NCI-H1436 (cell line): Measurements from ENCODE around the gene SLCO1A2.
"Not testable (repeated sequence)": the region's sequence is repeated elsewhere in the genome, so short reads cannot be mapped to it uniquely, and the experiment has no call there.

Source experiments
- DNase-seq: peaks from one replicate; lab custom pipeline; 2025; lab: John Stamatoyannopoulos, UW

The SLCO1A2 gene, protein sequence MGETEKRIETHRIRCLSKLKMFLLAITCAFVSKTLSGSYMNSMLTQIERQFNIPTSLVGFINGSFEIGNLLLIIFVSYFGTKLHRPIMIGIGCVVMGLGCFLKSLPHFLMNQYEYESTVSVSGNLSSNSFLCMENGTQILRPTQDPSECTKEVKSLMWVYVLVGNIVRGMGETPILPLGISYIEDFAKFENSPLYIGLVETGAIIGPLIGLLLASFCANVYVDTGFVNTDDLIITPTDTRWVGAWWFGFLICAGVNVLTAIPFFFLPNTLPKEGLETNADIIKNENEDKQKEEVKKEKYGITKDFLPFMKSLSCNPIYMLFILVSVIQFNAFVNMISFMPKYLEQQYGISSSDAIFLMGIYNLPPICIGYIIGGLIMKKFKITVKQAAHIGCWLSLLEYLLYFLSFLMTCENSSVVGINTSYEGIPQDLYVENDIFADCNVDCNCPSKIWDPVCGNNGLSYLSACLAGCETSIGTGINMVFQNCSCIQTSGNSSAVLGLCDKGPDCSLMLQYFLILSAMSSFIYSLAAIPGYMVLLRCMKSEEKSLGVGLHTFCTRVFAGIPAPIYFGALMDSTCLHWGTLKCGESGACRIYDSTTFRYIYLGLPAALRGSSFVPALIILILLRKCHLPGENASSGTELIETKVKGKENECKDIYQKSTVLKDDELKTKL

DNA sequence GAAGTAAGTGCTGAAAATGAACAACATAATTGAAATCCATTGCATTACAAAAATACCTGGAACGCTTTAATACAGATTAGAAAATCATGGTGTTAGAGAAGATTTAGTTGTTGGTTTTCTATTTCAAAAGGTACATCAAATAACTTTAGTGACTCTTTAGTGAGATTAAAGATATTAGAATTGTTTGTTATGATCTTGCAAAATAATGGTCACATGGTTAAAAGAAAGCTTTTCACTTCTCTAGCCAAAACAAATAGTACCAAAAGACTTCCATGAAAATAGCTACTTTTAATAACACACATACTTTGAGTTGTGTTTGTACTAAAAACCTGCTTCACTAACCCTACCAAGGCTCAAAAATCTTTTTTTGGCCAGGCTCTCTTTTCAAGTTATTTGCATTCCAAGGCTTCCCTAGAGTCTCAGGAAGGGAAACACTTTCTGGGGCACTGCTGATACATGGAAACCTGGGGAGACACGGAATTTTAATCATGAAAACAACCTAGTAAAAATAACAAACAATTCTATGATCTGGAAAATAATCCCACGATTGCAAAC, at the start of gene SLCO1A2:
Gene SLCO1A2, minus strand, starts transcription at position 147 of the 555 bp plus-strand sequence. CDS start 270 bp downstream, outside the sequence.
- DNase-seq = no peak

DNA sequence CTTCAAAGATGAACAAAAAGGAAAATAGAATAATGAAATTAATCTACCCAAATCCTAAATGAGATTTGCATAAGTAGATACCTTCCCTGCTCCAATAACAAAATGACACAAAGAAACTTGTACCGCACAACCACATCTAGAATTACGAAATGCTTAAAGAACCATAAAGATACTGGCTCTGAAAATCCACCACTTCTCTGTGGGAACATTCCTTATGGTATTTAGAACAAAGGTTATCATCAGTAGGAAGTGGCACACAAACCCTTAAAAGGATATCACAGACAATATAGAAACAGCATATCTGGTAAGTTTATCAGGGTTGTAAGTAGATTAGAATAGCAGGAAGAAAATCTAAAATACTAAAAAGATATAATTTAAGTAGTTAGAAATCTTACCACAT, 49.5 kb upstream of the SLCO1A2 start:
- DNase-seq = no peak

DNA sequence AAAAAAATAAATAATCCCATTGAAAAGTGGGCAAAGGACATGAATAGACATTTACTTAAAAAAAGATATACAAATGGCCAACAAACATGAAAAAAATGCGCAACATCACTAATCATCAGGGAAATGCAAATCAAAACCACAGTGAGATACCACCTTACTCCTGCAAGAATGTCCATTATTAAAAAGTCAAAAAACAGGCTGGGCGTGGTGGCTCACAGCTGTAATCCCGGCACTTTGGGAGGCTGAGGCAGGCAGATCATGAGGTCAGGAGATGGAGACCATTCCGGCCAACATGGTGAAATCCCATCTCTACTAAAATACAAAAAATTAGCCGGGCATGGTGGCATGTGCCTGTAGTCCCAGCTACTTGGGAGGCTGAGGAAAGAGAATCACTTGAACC, 46.6 kb upstream of the SLCO1A2 start:
- not testable (repeated sequence) for DNase-seq

DNA sequence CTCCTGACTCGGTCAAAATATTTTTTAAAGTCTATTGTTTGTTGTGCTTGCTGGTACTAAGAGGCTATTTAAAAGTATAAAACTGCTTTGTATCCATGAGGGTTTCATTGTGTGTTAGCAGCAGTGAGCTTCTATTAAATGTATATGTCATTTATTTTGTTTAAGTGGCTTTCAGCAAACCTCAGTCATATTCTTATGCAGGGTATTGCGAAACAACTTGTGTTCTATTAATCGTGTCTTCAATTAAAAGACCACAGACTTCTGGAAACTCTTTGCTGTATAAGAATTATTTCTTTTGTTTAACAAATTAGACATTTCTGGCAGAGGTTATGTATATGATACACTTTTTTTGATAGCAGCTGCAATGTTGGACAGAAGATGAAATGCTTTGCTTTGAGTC, 44.5 kb upstream of the SLCO1A2 start:
- DNase-seq = no peak

DNA sequence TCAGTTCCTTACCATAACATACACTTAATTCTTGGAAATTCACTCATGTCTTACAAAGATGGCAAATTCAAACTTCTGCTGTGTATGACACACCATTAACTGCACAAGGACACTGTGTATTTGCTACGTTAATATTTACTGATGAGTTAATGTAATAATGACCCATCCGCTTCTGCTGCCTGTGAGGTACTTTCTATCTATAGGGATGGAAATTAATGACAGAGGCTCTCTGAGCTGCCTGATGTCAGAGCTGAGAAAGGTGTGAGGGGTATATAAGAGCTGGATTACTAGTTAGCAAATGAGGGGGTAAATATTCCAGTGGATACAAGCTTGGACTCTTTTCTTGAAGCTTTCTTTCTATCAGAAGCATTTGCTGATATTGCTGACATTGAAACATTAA, 37.9 kb upstream of the SLCO1A2 start, which contains the start of gene IAPP:
Gene IAPP, plus strand, starts transcription at position 301 of the 400 bp plus-strand sequence. CDS start 450 bp downstream, outside the sequence.
- no peak for DNase-seq

DNA sequence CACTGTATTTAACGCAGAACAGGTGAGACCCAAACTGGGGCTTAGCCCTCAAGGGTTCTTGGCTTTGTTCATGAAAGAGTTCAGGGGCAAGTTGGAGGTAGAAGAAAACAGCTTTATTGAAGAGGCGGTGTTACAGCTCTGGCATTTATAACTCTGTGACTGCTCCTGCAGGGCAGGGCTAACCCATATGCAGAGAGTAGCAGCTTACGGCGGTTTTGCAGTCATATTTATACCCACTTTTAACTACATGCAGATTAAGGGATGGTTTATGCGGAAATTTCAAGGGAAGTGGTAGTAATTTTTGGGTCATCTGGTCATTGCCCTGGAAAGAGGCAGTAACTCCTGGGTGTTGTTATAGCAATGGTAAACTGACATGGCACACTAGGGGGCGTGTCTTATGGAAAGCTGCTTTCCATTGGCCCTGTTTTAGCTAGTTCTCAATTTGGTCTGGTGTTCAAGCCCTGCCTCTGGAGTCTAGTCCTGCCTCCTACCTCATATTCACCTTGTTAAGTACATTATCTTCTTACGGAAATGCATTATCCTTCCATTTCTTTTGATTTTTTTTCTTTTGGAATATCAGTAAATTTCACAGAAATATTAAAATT, 36.2 kb upstream of the SLCO1A2 start:
- DNase-seq = no peak

DNA sequence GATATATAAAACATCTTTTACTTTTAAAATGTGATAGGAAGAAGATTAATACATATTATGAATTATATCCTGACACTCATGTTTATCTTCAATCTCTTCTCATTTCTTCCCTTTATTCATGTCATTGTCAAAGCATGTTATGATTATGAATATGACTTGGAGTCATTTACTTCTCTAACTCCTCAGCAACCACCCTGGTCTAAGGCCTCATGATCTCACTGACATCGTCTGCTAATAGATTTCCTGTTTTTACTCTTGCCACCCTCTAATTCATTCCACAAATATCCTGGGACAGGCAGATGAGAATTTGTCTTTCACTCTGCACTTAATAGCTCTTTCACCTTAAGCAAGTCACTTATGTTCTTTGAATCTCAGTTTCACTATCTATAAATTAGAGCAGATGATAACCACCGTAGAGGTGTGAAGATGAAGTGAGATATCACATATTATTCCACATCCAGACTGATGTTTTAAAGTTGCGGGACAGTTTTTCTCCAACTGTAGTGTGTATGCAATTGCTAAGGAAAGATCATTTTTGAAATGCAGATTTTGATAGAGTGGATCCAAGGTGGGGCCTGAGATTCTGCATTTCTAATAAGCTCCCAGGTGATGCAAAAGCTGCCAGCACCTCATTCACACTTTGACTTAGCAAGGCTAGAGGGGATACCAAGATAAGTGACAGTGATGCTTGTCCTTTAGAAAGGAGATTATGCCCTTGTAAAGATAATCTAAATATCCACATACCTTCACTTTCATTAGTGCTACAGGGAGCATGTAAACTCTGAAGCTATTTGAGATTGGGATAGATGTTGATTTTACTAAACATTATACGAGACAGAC, 34.6 kb upstream of the SLCO1A2 start:
- no peak for DNase-seq

DNA sequence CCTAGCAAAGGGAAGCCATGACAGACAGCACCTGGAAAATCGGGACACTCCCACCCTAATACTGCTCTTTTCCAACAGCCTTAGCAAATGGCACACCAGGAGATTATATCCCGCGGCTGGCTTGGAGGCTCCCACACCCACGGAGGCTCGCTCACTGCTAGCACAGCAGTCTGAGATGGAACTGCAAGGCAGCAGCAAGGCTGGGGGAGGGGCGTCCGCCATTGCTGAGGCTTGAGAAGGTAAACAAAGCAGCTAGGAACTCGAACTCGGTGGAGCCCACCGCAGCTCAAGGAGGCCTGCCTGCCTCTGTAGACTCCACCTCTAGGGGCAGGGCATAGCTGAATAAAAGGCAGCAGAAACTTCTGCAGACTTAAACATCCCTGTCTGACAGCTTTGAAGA, 25.9 kb upstream of the SLCO1A2 start:
- not testable (repeated sequence) for DNase-seq

DNA sequence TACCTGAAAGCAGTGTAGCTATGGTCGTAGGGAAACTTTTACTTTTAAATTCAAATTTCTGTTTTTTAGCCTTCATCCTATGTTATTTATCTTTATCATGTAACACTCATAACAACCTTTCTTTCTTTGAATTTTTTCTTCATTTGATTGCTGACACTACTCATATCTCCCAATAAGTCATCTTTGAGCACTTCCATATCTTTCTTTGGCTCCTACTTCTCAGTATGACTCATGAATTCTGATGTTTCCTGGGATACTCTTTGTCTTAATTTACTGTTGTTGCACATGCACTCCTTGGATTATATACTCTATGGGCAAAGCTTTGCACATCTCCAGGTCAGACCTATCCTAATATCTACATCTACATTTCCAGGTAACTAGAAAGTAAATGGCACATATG, 19.9 kb upstream of the SLCO1A2 start:
- DNase-seq = no peak

DNA sequence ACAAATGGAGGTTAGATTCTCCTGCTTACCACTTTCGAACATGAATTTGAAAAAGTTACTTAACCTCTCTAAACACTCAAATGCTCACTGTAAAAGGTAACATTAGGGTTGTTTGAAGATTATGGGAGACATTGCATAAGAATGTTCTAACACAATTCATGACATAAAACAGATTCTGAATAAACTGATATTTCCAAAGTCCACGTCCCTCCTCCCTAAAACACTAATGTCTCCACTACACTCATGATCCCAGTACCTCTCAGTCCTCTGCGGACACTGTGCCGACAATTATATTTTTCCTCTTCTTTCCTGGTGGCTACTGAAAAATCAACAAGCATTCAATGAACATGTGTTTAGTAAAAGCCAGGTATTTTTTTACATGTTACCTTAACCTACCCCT, 19.2 kb upstream of the SLCO1A2 start:
- DNase-seq = no peak

DNA sequence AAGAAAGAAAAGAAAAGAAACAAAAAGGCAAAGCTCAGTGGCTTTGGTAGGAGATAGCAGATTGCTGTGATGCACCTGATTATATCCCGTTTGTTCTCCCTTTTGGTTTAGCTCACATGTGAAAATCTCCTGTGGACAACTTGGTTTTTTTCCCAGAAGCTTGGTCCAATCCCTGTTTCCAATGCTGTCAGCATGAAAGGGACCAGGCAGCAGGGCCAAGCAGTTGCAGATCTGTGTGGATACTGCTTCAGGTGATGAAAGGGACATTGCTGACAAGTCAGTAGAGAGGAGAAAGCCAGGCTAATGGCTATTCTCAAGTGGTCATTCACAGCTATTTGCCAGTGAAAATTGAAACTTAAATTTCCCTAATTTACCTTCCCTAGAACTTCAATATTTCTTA, 18.8 kb upstream of the SLCO1A2 start:
- DNase-seq = no peak

DNA sequence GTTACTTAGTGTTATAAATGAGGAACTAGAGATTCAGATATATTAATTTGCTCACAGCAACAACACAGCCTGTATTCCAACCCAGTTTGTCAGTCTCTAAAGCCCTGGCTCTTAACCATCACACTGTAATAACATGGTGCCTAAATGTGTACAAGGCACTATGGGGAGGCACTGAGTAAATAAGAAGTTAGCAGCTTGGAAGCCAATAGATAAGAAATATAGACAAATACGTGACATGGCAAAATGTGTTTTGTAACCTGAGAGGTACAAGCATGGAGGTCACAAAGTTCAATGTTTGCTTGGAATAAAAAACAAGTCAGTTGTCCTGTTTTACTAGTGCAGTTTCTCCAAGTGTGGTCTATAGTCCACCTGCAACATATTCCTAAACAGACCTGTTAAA, 16.3 kb upstream of the SLCO1A2 start:
- DNase-seq = no peak

DNA sequence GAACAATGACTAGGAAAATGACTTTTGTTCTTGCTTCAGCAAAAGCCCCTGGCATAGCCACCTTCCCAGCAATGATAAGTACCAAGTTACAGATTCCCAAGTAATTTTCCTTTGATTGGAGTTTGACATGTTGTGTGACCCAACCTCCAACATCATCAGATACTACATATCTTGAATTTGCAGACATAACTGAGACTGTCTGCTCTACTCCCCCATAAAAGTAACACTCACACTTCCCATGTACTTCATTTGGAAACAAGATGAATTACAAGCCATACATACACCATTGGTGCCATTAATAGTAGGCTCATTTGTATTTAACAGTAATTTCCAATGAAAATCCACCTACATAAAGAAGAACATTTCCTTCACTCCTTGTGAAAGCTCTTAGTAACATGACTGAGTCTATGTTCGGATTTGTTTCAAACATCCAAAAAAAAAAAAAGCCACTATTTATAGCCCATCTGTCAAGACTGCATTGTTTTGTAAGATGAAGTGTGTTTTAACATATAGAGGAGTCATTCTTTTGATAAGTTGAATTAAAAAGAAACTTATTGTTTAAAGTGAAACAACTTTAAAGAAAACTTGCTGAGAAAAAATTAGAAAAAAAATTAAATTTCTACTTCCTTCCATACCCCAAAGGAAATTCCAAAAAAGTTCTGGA, 12.0 kb upstream of the SLCO1A2 start:
- DNase-seq = no peak

DNA sequence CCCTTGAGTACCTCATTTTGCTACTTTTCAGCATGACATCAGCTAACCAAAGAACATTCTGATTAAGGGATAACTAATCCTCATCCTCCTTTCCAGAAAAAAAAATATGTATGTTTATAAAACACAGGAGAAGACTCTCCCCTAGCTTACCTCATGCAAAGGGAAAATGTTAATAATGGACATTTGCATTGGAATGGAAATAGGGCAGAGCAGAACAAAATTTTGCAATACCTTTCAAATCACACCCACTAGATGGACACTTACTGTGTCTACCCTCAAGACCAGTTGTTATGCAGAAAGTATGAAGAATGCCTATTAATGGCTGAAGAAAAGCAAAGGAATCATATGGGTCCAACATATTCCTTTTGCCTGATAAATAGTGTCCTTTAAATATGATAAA, 8.9 kb upstream of the SLCO1A2 start:
- no peak for DNase-seq

DNA sequence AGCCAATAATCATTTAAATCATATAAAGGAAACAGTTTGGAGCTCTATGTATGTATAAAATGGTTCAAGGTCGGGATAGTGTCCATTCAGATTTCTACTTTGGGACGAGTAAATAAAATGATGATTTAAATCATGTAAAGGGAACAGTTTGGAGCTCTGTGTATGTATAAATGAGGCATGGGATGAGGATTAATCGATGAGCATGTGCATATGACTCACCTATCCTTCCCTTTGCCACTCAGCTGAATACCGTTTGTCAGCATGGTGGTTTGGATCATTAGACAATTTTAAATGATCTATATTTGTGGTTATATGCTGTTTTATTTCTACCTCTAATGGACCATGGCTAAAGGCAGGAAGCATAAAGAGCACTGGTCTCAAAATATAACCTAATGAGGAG, 7.1 kb upstream of the SLCO1A2 start:
- DNase-seq = no peak

DNA sequence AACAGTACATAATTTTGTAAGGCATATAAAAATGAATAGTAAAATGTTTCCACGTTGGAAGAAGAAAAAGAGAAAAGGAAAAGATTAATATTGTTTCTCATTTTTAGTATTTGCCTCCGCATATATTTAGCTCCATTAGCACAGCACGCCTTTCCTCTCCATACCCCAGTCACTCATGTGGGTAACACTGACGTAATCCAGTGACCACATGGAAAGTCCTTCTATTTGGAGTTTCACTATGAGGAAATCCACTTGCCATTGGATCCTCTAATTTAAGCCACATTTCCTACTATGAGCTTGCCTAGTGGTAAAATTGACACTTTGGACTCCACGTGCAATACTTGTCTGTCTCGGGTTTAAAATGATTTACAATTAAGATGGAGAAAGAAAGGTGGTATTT, 5.7 kb upstream of the SLCO1A2 start:
- no peak for DNase-seq

DNA sequence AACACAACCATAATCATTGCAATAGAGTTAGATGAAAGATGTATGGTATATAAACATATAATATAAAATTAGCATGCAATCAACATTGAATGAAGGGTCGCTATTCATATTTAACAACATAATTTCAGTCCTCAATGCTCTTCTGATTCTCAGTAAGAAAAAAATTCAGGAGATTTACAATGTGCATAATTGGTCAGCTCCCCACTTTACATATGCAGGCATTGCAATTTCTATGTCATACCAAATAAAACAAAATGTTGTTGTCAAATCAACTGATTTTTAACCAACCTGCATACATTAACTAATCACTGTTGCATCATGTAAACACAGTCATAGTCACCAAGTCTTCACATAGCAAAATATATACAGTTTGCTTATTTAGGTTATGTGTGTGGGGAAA, 5.2 kb upstream of the SLCO1A2 start:
- no peak for DNase-seq

DNA sequence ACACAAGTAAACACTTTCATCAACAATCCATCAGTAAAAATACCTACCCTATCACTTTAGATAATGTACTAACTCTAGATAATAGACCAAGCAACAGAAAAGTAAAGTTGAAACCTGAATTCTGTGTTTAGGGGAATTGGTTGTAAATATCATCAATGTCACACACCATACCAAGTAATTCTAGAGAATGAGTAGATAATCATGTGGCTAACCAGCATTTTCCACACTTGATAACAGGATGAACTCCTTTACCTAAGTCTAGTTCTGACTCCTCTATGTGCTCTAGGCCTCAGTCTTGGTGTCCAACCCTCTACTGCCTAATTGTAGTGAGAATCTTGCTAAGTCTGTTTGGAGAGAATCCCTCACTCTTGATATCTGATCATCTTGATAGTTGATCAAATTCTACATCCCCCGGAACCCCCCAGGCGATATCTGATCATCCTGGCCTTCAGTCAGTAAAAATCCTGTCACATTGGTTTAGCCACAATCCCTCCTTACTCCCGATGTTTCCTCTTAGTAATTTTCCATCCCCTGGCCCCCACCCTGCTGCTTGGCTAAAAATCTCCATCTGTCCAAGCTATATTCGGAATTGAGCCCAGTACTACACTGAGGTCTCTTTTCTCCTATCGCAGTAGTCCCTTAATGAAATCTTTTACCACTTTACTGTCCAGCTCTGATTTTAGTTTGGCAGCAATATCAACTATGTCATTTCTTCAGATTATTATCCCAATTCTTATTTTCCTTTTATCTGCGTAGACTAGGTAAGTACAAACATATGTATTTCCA, 3.4 kb upstream of the SLCO1A2 start:
- DNase-seq = no peak

DNA sequence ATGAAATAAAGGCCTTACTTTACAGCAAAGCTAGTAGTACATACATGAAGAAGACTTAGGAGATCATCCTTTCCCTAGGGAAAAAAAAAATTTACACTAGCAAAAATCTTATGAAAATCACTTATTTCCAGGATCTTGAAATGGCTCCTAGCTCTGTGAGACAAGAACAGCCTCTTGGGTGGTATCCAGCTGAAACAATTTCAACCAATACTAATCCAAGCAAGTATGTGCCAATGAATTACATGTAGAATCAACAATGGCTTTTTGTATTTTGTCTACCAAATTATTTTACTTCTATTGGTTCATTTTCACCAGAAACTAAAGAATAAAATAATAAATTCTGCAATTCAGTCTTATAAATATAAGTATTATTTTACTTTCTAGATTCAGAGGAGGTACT, 2.7 kb upstream of the SLCO1A2 start:
- DNase-seq = no peak

DNA sequence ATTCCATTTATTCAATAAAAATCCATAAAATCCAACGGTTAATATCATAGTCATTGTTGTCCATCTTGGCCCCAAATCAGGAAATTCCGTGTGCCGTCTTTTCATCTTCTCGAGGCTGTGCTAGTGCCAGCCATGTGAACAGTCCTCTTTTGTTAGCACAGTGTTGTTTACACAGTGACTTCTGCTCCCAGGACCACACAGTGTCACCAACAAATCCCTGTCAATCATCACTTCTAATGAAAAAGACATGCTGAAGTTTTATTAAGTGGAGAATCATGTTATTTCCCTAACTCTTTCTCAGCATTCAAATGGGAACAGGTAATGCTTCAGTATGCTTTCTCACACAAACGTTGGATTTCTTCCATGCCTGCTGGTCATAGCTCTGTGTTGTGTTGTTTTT, 1.9 kb upstream of the SLCO1A2 start:
- DNase-seq = no peak
